ENCODE results near the gene SCUBE1. TPM values are rescaled to one million over a fixed set of nuclear protein-coding genes. Genes with fewer than 3 reads are reported as not detected.
"Not testable (repeated sequence)": the region's sequence is repeated elsewhere in the genome, so short reads cannot be mapped to it uniquely, and the experiment has no call there.

Gene SCUBE1
- total and polyA plus RNA-seq, 3 donors from 2014 or later: 11.0 to 28.9 (median 23.5) TPM

DNA sequence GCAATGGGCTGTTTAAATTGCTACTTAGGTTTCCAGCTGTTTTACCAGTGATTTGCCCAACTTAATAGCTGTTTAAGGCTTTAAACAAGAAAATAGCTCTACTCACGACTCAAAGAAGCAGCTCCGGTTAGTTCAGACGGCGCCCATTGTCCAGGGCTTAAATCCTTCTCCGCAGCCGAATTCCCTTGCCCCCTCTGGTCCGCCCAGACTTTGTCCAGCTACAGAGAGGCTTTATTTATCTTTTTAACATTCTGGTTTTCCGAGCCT, 20.9 kb upstream of the SCUBE1 start:
- 63 to 78% methylated on average over 8 of the region's 8 CpGs for WGBS, 2 donors
- Histone ChIP-seq H3K27me3 (no peaks in the 10 kb centered on the region), H3K9me3 (no peaks in the 10 kb centered on the region), H3K4me1 (peaks cover 5% of the 10 kb centered on the region), H3K36me3 (ENCODE audit: low read depth, missing control alignments) (no peaks in the 10 kb centered on the region), H3K27ac (no peak overlapping the region), H3K4me3 (no peak overlapping the region)
- TF ChIP-seq, protein P1, sequence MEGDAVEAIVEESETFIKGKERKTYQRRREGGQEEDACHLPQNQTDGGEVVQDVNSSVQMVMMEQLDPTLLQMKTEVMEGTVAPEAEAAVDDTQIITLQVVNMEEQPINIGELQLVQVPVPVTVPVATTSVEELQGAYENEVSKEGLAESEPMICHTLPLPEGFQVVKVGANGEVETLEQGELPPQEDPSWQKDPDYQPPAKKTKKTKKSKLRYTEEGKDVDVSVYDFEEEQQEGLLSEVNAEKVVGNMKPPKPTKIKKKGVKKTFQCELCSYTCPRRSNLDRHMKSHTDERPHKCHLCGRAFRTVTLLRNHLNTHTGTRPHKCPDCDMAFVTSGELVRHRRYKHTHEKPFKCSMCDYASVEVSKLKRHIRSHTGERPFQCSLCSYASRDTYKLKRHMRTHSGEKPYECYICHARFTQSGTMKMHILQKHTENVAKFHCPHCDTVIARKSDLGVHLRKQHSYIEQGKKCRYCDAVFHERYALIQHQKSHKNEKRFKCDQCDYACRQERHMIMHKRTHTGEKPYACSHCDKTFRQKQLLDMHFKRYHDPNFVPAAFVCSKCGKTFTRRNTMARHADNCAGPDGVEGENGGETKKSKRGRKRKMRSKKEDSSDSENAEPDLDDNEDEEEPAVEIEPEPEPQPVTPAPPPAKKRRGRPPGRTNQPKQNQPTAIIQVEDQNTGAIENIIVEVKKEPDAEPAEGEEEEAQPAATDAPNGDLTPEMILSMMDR (IDR thresholded peaks at IDR 0.05): no peak
- TF ChIP-seq POLR2A (IDR thresholded peaks at IDR 0.05): no peak
- DNase-seq: no peak
- intact Hi-C loops (cut with DNase I; ENCODE audit: low total_unique reads): no loop called here

DNA sequence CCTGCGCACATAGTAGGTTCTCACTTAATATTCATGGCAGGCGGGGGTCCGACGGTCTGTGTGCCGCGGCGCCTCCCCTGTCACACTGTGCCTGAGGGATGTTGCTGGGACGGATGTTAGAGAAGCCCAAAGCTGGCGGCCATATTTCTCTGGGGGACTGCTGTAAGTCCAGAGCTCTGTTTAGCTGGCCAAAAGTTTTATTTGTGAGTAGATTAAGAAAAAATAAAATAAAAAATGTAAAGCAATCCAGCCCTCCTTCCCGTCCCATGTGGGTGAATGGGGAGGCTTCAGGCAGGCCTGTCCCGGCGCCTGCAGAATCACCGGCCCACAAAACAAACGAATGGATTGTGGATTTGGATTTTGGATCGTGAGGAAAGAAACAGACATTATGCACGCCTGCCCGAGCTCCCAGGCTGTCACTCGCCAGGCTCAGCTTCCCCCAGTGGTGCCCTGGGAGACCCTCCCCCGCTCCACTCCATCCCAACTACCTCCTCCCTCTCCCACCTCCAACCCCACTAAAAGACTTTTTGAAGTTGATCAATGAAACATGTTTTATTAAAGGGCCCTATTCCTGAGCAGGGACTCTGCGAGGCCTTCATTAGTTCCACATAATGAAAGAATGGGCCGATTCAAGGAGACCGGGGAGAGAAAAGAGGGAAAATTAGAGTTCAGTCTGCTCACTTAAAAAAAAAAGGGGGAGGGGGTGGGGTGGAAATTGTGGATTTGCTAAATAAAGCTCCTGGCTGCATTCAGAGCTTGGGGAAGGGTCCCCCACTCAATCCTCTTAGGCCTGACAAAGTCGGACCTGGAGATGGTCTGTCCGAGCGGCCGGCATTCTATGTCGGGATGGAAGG, 20.4 kb upstream of the SCUBE1 start:
- 56 to 77% methylated on average over 25 to 27 of the region's 27 CpGs for WGBS, 2 donors
- Histone ChIP-seq H3K36me3 (ENCODE audit: low read depth, missing control alignments) (no peaks in the 10 kb centered on the region), H3K4me3 (no peak overlapping the region), H3K27me3 (no peaks in the 10 kb centered on the region), H3K27ac (no peak overlapping the region), H3K4me1 (peaks cover 5% of the 10 kb centered on the region), H3K9me3 (no peaks in the 10 kb centered on the region)
- intact Hi-C loops (cut with DNase I; ENCODE audit: low total_unique reads): no loop called here
- TF ChIP-seq POLR2A (IDR thresholded peaks at IDR 0.05): no peak
- TF ChIP-seq, protein P1 (IDR thresholded peaks at IDR 0.05): no peak
- no peak for DNase-seq

DNA sequence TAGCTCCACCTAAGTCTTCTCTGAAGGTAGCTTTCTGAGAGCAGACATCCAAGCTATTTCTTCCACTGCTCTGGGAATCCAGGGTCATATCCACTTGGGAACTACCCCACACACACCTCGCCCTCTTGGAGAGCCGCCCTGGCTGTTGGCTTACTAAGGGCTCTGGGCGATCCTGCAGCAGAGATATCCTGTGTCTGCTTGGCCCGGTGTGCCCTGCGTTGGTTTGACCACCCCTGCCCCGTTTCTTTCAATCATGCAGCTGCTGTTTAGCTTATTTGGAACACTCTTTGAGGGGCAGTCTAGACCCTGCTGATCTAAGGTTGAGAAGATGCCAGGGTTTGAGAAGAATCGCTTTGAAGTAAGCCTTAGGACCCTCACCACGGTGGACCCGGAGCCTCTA, 17.4 kb upstream of the SCUBE1 start:
- intact Hi-C loops (cut with DNase I; ENCODE audit: low total_unique reads): no loop called here
- no peaks in the 10 kb centered on the region for H3K36me3 ChIP-seq (ENCODE audit: low read depth, missing control alignments)
- H3K27me3 ChIP-seq: no peaks in the 10 kb centered on the region

DNA sequence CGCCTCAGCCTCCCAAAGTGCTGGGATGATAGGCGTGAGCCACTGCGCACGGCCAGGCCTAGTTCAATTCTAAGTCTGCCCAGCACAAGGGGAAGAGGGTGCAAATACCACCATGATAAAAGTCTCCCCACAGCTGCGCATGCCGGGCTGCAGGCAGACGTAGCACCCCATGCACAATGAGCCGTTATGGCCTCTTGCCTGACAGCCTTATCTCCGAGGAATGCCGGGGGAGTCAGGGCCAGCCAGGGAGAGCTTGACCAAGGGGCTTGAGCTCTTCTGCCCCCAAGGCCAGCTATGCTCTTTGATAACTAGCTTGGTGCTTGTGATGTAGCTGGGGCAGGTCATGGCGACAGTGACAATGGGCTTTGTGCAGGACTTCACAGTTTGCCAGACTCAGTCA, 13.7 kb upstream of the SCUBE1 start:
- Histone ChIP-seq H3K36me3 (ENCODE audit: low read depth, missing control alignments) (no peaks in the 10 kb centered on the region), H3K9me3 (no peaks in the 10 kb centered on the region), H3K27ac (no peak overlapping the region), H3K27me3 (no peaks in the 10 kb centered on the region), H3K4me3 (no peak overlapping the region), H3K4me1 (peaks cover 16% of the 10 kb centered on the region)
- intact Hi-C loops (cut with DNase I; ENCODE audit: low total_unique reads): no loop called here
- peak; percentile 89 for DNase-seq
- TF ChIP-seq POLR2A (IDR thresholded peaks at IDR 0.05): no peak
- TF ChIP-seq, protein P1 (IDR thresholded peaks at IDR 0.05): no peak
- 59 to 91% methylated on average over 5 to 11 of the region's 11 CpGs for WGBS, 2 donors

More for the DNA sequence above, 17.4 kb upstream of the SCUBE1 start:
- Histone ChIP-seq H3K4me1 (peaks cover 16% of the 10 kb centered on the region), H3K4me3 (no peak overlapping the region), H3K9me3 (no peaks in the 10 kb centered on the region), H3K27ac (no peak overlapping the region)
- DNase-seq: no peak
- 88 to 92% methylated on average over 9 of the region's 9 CpGs for WGBS, 2 donors
- no peak for TF ChIP-seq POLR2A (IDR thresholded peaks at IDR 0.05)
- TF ChIP-seq, protein P1 (IDR thresholded peaks at IDR 0.05): no peak

DNA sequence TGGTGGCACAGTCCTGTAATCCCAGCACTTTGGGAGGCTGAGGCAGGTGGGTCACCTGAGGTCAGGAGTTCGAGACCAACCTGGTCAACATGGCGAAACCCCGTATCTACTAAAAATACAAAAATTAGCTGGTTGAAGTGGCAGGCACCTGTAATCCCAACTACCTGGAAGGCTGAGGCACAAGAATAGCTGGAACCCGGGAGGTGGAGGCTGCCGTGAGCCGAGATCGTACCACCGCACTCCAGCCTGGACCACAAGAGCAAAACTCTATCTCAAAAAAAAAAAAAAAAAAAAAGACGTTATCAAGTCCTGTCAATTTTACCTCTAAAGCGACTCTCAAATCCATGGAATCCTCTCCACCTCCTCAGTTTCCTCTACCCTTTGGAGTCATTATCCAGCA, 12.5 kb upstream of the SCUBE1 start:
- H3K9me3 ChIP-seq; H3K4me3 ChIP-seq; intact Hi-C loops (cut with DNase I; ENCODE audit: low total_unique reads); H3K36me3 ChIP-seq (ENCODE audit: low read depth, missing control alignments); DNase-seq; H3K27ac ChIP-seq; H3K27me3 ChIP-seq: not testable (repeated sequence)
- 90 to 96% methylated on average over 10 of the region's 10 CpGs for WGBS, 2 donors
- H3K4me1 ChIP-seq: peaks cover 16% of the 10 kb centered on the region
